Measurements from ENCODE around the gene GRAP2. TPM values are rescaled to one million over a fixed set of nuclear protein-coding genes. Genes with fewer than 3 reads are reported as not detected.

Gene GRAP2
- total RNA-seq, 1 donor from 2014 or later, result not detected

GRCh38 chr22:40019100-40019499 is 118.2 kb downstream of the GRAP2 start:
- H4K20me1 ChIP-seq (ENCODE audit: low read depth), result no peaks in the 10 kb centered on the region
- H3K27ac ChIP-seq, result no peak overlapping the region
- H3K9me3 ChIP-seq (ENCODE audit: low read depth), result no peaks in the 10 kb centered on the region
- no peak overlapping the region for H3K4me3 ChIP-seq
- H3K27me3 Mint-ChIP-seq (ENCODE audit: insufficient read depth, low read depth), result peaks cover 2% of the 10 kb centered on the region
- no peak overlapping the region for H3K4me2 ChIP-seq
- no peak overlapping the region for H2AFZ ChIP-seq (replicated peaks)
- no peaks in the 10 kb centered on the region for H3F3A ChIP-seq (ENCODE audit: low read depth)
- H3K79me2 ChIP-seq (ENCODE audit: low read depth), result no peaks in the 10 kb centered on the region
- no peak overlapping the region for H3K4me3 Mint-ChIP-seq
- no peak for DNase-seq (ENCODE audit: low spot score)
- no peak for TF ChIP-seq CTCF (IDR thresholded peaks at IDR 0.05)
- TF ChIP-seq EZH2phosphoT487 (IDR thresholded peaks at IDR 0.05), result no peak
- no peak for TF ChIP-seq EZH2 (IDR thresholded peaks at IDR 0.05)
- H3K36me3 ChIP-seq, result no peaks in the 10 kb centered on the region
- no peaks in the 10 kb centered on the region for H3K9me3 Mint-ChIP-seq
- H3K9ac ChIP-seq, result no peak overlapping the region
- H3K4me1 Mint-ChIP-seq, result peaks cover 21% of the 10 kb centered on the region
- no peak overlapping the region for H3K27ac Mint-ChIP-seq
- no peaks in the 10 kb centered on the region for H3K36me3 Mint-ChIP-seq
- H3K4me1 ChIP-seq, result peaks cover 4% of the 10 kb centered on the region
- H3K27me3 ChIP-seq, result no peaks in the 10 kb centered on the region

- H3K79me2 ChIP-seq (ENCODE audit: low read depth), result no peaks in the 10 kb centered on the region
- no peaks in the 10 kb centered on the region for H3K9me3 ChIP-seq (ENCODE audit: low read depth)
- no peak overlapping the region for H3K27ac Mint-ChIP-seq
These were observed 120.1 kb downstream of the GRAP2 start for GRCh38 chr22:40020956-40021355.

GRCh38 chr22:40021401-40022000 is 120.6 kb downstream of the GRAP2 start:
- DNase-seq (ENCODE audit: low spot score), result no peak
- Mint-ChIP-seq H3K9me3 (no peaks in the 10 kb centered on the region), H3K4me3 (no peak overlapping the region), H3K27ac (no peak overlapping the region), H3K36me3 (no peaks in the 10 kb centered on the region), H3K27me3 (ENCODE audit: insufficient read depth, low read depth) (peaks cover 6% of the 10 kb centered on the region), H3K4me1 (peaks cover 20% of the 10 kb centered on the region)
- no peaks in the 10 kb centered on the region for H3F3A ChIP-seq (ENCODE audit: low read depth)
- no peaks in the 10 kb centered on the region for H3K9me3 ChIP-seq (ENCODE audit: low read depth)
- TF ChIP-seq EZH2phosphoT487 (IDR thresholded peaks at IDR 0.05) (no peak), CTCF (IDR thresholded peaks at IDR 0.05) (no peak)
- H4K20me1 ChIP-seq (ENCODE audit: low read depth), result no peaks in the 10 kb centered on the region
- no peaks in the 10 kb centered on the region for H3K79me2 ChIP-seq (ENCODE audit: low read depth)
- no peak overlapping the region for H2AFZ ChIP-seq (replicated peaks)
- peaks cover 4% of the 10 kb centered on the region for H3K4me1 ChIP-seq
- H3K27ac ChIP-seq, result no peak overlapping the region
- no peaks in the 10 kb centered on the region for H3K27me3 ChIP-seq
- no peak overlapping the region for H3K9ac ChIP-seq
- H3K4me3 ChIP-seq, result no peak overlapping the region
- H3K36me3 ChIP-seq, result no peaks in the 10 kb centered on the region
- H3K4me2 ChIP-seq, result no peak overlapping the region

More at GRCh38 chr22:40020956-40021355, 120.1 kb downstream of the GRAP2 start:
- TF ChIP-seq EZH2 (IDR thresholded peaks at IDR 0.05) (no peak), EZH2phosphoT487 (IDR thresholded peaks at IDR 0.05) (no peak), CTCF (IDR thresholded peaks at IDR 0.05) (no peak)
- H3K4me1 Mint-ChIP-seq, result peaks cover 20% of the 10 kb centered on the region
- no peaks in the 10 kb centered on the region for H3K36me3 ChIP-seq
- no peaks in the 10 kb centered on the region for H4K20me1 ChIP-seq (ENCODE audit: low read depth)
- H3K4me2 ChIP-seq, result no peak overlapping the region
- no peaks in the 10 kb centered on the region for H3K9me3 Mint-ChIP-seq
- H3K27me3 Mint-ChIP-seq (ENCODE audit: insufficient read depth, low read depth), result peaks cover 6% of the 10 kb centered on the region
- no peak overlapping the region for H3K27ac ChIP-seq
- H3K4me3 ChIP-seq, result no peak overlapping the region
- H2AFZ ChIP-seq (replicated peaks), result no peak overlapping the region
- no peak overlapping the region for H3K4me3 Mint-ChIP-seq
- H3K9ac ChIP-seq, result no peak overlapping the region
- no peaks in the 10 kb centered on the region for H3K36me3 Mint-ChIP-seq
- H3K27me3 ChIP-seq, result no peaks in the 10 kb centered on the region
- peaks cover 4% of the 10 kb centered on the region for H3K4me1 ChIP-seq
- no peaks in the 10 kb centered on the region for H3F3A ChIP-seq (ENCODE audit: low read depth)
- no peak for DNase-seq (ENCODE audit: low spot score)

Data from neural progenitor cell (in vitro differentiated cells).